HG02588 (cell line): Measurements from ENCODE around the gene SLC27A3.
"Not testable (repeated sequence)": the region's sequence is repeated elsewhere in the genome, so short reads cannot be mapped to it uniquely, and the experiment has no call there.

Experiments
- ATAC-seq: cut with Tn5 transposase; IDR thresholded peaks from one replicate; pipeline ENCODE4 v1.9.1; 2021; ENCODE audit warnings: mild to moderate bottlenecking, moderate library complexity; ENCODE audit not compliant: unreplicated experiment

SLC27A3 gene

DNA sequence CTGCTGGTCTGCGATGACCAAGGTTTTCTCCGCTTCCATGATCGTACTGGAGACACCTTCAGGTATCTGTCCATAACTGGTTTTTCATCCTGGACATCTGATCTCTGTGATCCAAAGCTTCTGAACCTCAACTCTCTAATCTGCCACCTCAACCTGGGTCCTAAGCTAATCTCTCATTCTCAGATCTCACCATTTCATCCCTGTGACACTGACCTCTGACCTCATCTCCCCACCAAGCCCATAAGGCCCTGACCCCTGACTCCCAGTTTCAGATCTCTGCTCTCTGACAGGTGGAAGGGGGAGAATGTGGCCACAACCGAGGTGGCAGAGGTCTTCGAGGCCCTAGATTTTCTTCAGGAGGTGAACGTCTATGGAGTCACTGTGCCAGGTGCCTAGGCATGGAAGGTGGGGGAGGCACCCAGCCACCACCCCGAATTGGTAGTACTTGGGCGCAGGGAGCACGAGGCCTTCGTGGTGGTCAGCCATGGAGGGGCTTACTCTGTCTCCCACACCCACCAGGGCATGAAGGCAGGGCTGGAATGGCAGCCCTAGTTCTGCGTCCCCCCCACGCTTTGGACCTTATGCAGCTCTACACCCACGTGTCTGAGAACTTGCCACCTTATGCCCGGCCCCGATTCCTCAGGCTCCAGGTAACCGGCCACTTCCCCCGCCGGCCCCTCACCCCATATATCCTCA, 3.8 kb downstream of the SLC27A3 start:
- ATAC-seq = no peak

DNA sequence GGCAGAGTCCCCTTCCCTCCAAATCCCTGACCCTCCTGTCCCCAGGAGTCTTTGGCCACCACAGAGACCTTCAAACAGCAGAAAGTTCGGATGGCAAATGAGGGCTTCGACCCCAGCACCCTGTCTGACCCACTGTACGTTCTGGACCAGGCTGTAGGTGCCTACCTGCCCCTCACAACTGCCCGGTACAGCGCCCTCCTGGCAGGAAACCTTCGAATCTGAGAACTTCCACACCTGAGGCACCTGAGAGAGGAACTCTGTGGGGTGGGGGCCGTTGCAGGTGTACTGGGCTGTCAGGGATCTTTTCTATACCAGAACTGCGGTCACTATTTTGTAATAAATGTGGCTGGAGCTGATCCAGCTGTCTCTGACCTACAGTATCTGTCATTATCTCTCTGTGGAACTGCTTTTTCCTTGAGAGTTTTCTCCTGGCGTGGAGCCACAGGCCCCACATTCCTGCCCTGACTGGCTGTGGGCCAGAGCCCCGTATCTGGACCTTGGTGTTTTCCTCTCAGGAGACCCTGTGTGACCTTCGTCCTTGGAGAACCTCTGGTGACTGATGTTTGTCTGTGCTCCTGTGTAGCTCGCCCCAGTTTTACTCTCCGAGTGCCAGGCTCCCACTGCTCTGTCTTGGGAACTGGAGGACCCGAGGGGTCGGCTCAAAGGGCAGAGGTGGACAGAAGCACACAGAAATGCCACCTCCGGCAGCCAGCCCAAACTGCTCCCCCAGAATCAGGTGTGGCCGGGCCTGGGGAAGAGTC, 4.8 kb downstream of the SLC27A3 start:
- no peak for ATAC-seq

DNA sequence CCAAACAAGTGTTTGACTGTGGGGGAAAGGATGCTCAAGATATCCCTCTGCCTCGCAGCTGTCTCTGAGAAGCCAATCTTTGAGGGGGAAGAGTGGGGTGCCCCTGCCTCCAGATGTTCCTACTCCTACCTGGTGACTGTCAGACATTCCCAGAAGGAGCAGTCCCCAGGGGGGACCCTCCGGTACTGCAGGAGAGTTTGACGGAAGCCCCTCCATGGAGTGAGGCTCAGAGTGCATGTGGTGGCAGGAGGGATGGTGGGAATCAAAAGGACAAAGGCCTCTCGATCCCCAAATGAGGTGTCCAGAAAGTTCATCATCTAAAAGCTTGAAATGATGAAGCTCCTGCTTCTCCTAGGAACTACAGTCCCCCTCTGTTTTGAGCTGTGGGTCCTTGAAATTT, 5.3 kb downstream of the SLC27A3 start:
- ATAC-seq = no peak

GRCh38 chr1:153782648-153783047, 7.4 kb downstream of the SLC27A3 start:
- not testable (repeated sequence) for ATAC-seq

GRCh38 chr1:153783233-153784190, 8.3 kb downstream of the SLC27A3 start:
- ATAC-seq = peak; percentile 91

DNA sequence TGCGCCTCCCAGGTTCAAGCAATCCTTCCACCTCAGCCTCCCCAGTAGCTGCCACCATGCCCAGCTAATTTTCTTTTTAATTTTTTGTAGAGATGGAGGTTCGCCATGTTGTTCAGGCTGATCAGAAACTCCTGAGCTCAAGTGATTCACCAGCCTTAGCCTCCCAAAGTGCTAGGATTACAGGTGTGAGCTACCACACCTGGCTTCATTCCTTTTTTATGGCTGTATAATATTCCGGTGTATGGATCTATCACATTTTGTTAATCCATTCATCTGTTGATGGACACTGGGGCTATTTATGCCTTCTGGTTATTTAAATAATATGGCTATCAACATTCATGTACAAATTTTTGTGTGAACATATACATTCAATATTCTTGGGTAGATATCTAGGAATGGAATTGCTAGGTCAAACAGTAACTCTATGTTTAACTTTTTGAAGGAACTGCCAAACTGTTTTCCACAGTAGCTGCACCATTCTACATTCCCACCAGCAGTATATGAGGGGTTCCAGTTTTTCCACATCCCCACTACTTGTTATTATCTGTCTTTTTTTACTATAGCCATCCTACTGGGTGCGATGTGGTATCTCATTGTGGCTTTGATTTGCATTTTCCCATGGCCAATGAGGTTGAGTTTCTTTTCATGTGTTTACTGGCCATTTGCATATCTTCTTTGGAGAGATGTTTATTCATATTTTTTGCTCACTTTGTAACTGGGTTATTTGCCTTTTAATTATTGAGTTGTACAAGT, 11.0 kb downstream of the SLC27A3 start:
- no peak for ATAC-seq

- no peak for ATAC-seq
These were observed 14.3 kb downstream of the SLC27A3 start for GRCh38 chr1:153789478-153790034.

DNA sequence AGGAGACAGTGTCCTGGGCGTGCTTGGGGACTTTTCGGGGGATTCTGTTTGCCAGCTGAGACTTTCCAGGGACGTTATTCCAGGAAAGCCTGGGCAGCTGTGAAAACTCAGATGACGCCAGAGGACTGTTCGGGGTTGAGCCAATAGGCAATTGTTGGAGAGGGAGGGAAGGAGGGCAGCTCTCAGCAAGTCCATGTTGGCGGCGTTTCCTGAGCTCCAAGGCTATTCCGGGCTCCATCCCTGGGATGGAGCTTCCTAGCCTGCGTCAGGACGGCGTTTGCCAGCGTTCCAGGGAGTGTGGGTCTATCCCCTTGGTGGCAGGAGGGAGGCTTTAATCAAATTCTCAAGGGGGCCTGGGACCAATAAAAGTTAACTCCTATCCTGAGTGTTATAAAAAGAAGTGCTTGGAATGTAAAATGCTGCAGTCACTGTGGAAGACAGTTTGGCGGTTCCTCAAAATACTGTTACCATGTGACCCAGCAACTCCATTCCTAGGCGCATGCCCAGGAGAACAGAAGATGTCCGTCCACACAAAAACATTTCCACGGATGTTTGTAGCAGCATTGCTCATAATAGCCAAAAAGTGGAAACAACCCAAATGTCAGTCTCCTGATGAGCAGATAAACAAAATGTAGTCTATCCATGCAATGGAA, 15.2 kb downstream of the SLC27A3 start:
- ATAC-seq = no peak

DNA sequence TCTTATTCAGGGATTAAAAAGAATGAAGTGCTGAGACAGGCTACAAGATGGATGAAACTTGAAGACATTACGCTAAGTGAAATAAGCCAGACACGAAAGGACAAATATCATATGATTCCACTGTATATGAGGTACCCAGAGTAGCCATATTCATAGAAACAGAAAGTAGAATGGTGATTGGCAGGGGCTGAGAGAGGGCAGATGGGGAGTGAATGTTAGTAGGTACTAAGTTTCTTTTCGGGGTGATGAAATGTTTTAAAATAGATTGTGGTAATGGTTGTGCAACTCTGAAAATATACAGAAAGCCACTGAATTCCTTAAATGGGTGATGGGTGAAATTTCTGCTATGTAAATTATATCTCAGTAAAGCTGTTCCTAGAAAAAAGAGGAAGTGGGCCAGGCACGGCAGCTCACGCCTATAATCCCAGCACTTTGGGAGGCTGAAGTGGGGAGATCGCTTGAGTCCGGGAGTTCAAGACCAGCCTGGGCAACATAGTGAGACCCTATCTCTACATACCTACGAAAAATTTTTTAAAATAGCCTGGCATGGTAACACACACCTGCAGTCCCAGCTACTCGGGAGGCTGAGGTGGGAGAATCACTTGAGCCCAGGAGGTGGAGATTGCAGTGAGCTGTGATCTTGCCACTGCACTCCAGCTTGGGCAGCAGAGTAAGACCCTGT, 15.9 kb downstream of the SLC27A3 start:
- peak; percentile 86 for ATAC-seq

GRCh38 chr1:153791648-153792253, 16.5 kb downstream of the SLC27A3 start:
- no peak for ATAC-seq

GRCh38 chr1:153792631-153793041, 17.4 kb downstream of the SLC27A3 start:
- ATAC-seq = no peak

DNA sequence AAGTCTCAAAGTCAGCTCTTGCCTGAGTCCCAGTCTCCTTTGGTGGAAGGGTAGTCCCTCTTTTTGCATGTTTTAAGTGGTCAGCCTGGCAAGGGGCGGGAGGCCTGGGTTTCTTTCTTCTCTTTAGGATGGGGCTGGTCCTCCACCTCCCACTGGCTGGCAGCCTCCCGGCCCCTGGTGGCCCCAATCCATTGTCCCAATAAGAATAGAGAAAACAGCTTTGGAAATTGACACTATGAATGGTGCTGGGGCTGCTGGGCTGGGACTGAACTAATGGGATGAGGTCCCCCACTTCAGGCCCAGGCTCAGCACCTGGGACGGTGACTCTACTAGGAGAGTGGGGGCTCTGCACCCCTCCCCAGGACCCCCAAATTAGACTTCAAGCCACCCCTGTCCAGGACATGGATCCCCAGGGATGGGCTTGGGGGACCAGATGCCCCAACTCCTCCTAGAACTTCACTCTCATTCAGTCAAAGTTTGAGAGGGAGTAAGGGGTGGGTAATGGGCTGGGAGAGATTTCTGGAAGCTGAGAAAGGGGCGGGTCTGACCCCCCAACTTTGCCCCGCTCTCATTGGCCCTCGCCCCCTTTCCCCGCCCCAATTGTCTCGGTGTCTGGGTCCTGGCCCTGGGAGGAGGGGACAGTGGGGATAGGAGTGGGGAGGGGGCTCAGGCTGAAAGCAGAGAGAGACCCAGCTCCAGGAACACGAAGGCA, 18.2 kb downstream of the SLC27A3 start:
- ATAC-seq = no peak

- no peak for ATAC-seq
These were observed 18.9 kb downstream of the SLC27A3 start for GRCh38 chr1:153793973-153794615.

GRCh38 chr1:153794624-153795329, 19.6 kb downstream of the SLC27A3 start:
- ATAC-seq = no peak

DNA sequence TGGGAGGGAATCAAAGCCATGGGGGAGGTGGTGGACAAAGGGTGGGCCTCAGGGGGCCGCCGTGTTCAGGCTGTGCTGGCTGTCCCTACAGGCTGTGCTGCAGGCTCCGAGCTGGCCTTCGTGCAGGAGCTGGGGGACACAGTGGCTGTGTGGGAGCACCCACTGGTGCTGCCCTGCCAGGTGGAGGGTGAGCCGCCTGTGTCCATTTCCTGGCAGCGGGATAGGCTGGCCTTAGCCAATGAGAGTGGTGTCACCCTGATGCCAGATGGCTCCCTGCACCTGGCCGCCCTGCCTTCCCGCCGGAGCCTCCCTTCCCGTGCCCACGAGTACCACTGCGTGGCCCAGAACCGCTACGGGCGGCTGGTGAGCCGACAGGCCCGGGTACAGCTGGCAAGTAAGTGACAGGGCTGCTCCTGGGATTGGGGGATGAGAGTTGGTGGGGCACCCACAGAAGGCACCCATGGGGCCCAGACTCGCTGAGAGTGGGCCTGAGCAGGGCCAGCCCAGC, 20.2 kb downstream of the SLC27A3 start:
- no peak for ATAC-seq

- ATAC-seq = no peak
These were observed 21.0 kb downstream of the SLC27A3 start for GRCh38 chr1:153795934-153796785.
